Measurements from ENCODE around the gene CASTOR2. TPM values are rescaled to one million over a fixed set of nuclear protein-coding genes. Genes with fewer than 3 reads are reported as not detected.
"Not testable (repeated sequence)": the region's sequence is repeated elsewhere in the genome, so short reads cannot be mapped to it uniquely, and the experiment has no call there.

The CASTOR2 gene
- total RNA-seq, 1 experiment from 2014 or later = 41.1 TPM

DNA sequence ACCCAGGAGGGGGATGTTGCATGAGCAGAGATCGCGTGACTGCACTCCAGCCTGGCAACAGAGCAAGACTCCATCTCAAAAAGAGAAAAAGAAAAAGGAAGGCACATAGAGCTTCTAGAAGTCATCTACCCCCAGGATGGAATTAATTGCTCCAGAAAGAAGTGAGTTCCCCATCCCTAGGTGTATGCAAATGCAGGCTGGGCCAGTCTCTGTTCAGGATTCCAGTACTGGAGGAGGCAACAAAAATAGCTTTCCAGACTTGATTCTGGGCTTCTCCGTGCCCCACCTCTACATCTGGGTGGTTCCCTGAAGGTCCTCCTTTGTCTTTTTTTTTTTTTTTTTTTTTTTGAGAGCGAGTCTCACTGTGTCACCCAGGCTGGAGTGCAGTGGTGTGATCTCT lies 28.6 kb downstream of the CASTOR2 start:
- BruUV-seq (replicated peaks) = no TSS peak
- CTCF ChIA-PET = no interaction called here

DNA sequence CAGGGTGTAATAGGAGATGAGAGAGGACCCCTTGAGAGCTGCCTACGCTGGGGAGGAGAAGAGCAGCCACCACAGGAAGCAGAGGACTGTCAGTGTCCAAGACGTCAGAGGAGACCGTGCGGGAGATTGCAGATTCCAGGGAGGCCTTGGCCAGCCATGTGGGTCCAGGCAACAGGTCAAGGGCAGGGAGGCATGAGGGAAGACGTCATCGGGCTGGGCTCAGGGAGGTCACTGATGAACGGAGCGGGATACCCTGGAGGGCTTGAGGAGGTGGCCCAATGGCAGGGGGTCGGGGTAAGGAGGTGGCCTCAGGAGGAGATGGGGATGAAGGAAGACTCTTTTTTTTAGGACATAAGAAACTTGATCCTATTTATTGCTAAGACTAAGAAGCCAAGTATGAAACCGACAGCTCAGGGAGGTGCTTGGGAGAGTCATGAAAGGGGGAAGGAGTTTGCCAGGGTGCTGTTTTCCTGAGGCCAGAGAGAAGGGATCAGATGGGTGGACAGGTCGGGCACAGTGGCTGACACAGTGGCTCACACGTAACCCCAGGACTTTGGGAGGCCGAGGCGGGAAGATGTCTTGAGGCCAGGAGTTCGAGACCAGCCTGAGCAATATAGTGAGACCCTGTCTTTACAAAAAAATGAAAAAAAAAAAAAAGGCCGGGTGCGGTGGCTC lies 30.5 kb downstream of the CASTOR2 start:
- in situ Hi-C loops (cut with HindIII; ENCODE audit: low pct_unique_long_range_greater_than_20kb, low sequenced_read_pairs); CTCF ChIA-PET; POLR2A ChIA-PET; H3K9me3 ChIP-seq (ENCODE audit: control insufficient read depth, insufficient read depth, low read depth, low read length); intact Hi-C loops (cut with micrococcal nuclease; ENCODE audit: unreplicated experiment); H3K36me3 ChIP-seq (ENCODE audit: control insufficient read depth, insufficient read depth, low read length); DNase-seq (ENCODE audit: low read depth, low spot score); BruUV-seq (replicated peaks); H3K4me3 ChIP-seq (ENCODE audit: low read depth in 2 of 2, low read length in 2 of 2); H3K27me3 ChIP-seq (ENCODE audit: control insufficient read depth, insufficient read depth, low read length): not testable (repeated sequence)
- Histone ChIP-seq H3K4me1 (ENCODE audit: control insufficient read depth, insufficient read depth, low read length) (peaks cover 24% of the 10 kb centered on the region), H3K27ac (ENCODE audit: low read length) (peak overlapping the region; percentile 75)
- peak; percentile 29; the same call in 1 of the 2 replicates for ATAC-seq

More for the DNA sequence above, 28.6 kb downstream of the CASTOR2 start:
- Histone ChIP-seq H3K4me3 (ENCODE audit: low read depth in 2 of 2, low read length in 2 of 2) (no peak overlapping the region), H3K9me3 (ENCODE audit: control insufficient read depth, insufficient read depth, low read depth, low read length) (no peaks in the 10 kb centered on the region), H3K4me1 (ENCODE audit: control insufficient read depth, insufficient read depth, low read length) (peaks cover 24% of the 10 kb centered on the region), H3K36me3 (ENCODE audit: control insufficient read depth, insufficient read depth, low read length) (no peaks in the 10 kb centered on the region), H3K27ac (ENCODE audit: low read length) (peak overlapping the region; percentile 52; the same call in 1 of the 2 replicates), H3K27me3 (ENCODE audit: control insufficient read depth, insufficient read depth, low read length) (no peaks in the 10 kb centered on the region)
- no peak for TF ChIP-seq SIN3A (IDR thresholded peaks at IDR 0.05; ENCODE audit: borderline replicate concordance, insufficient read depth, low read depth, low read length)
- TF ChIP-seq, protein P1, sequence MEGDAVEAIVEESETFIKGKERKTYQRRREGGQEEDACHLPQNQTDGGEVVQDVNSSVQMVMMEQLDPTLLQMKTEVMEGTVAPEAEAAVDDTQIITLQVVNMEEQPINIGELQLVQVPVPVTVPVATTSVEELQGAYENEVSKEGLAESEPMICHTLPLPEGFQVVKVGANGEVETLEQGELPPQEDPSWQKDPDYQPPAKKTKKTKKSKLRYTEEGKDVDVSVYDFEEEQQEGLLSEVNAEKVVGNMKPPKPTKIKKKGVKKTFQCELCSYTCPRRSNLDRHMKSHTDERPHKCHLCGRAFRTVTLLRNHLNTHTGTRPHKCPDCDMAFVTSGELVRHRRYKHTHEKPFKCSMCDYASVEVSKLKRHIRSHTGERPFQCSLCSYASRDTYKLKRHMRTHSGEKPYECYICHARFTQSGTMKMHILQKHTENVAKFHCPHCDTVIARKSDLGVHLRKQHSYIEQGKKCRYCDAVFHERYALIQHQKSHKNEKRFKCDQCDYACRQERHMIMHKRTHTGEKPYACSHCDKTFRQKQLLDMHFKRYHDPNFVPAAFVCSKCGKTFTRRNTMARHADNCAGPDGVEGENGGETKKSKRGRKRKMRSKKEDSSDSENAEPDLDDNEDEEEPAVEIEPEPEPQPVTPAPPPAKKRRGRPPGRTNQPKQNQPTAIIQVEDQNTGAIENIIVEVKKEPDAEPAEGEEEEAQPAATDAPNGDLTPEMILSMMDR (IDR thresholded peaks at IDR 0.05) = no peak
- TF ChIP-seq, protein P2, sequence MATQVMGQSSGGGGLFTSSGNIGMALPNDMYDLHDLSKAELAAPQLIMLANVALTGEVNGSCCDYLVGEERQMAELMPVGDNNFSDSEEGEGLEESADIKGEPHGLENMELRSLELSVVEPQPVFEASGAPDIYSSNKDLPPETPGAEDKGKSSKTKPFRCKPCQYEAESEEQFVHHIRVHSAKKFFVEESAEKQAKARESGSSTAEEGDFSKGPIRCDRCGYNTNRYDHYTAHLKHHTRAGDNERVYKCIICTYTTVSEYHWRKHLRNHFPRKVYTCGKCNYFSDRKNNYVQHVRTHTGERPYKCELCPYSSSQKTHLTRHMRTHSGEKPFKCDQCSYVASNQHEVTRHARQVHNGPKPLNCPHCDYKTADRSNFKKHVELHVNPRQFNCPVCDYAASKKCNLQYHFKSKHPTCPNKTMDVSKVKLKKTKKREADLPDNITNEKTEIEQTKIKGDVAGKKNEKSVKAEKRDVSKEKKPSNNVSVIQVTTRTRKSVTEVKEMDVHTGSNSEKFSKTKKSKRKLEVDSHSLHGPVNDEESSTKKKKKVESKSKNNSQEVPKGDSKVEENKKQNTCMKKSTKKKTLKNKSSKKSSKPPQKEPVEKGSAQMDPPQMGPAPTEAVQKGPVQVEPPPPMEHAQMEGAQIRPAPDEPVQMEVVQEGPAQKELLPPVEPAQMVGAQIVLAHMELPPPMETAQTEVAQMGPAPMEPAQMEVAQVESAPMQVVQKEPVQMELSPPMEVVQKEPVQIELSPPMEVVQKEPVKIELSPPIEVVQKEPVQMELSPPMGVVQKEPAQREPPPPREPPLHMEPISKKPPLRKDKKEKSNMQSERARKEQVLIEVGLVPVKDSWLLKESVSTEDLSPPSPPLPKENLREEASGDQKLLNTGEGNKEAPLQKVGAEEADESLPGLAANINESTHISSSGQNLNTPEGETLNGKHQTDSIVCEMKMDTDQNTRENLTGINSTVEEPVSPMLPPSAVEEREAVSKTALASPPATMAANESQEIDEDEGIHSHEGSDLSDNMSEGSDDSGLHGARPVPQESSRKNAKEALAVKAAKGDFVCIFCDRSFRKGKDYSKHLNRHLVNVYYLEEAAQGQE (IDR thresholded peaks at IDR 0.05; ENCODE audit: insufficient read depth in 1 of 2, low read depth in 2 of 2, low read length in 1 of 2) = no peak
- TF ChIP-seq TCF7L2 (IDR thresholded peaks at IDR 0.05; ENCODE audit: low read depth, low read length) = no peak
- TF ChIP-seq POLR2AphosphoS5 (IDR thresholded peaks at IDR 0.05; ENCODE audit: low read depth, low read length) = no peak
- no peak for ATAC-seq
- intact Hi-C loops (cut with micrococcal nuclease; ENCODE audit: unreplicated experiment) (no loop called here), in situ Hi-C loops (cut with HindIII; ENCODE audit: low pct_unique_long_range_greater_than_20kb, low sequenced_read_pairs) (no loop called here)
- no peak for DNase-seq (ENCODE audit: low read depth, low spot score)
- POLR2A ChIA-PET = no interaction called here

DNA sequence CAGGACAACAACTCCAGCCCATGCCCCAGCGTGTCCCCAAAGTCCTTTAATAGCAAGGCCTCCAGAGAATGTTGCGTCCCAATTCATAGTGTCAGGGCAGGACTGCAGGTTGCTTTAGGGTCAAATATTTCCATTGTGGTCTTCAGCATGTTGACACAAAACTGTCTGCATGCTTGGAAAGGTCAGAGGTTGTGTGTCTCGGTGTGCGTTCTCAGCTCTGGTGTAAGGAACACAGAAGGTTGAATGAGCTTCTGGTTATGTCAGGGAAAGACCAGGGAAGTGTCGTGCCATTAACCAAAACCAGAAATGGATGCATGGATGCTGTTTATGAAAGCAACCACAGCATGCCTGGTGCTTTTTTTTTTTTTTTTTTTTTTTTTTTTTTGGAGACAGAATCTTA lies 31.9 kb downstream of the CASTOR2 start:
- H3K27me3 ChIP-seq (ENCODE audit: control insufficient read depth, insufficient read depth, low read length); H3K36me3 ChIP-seq (ENCODE audit: control insufficient read depth, insufficient read depth, low read length); in situ Hi-C loops (cut with HindIII; ENCODE audit: low pct_unique_long_range_greater_than_20kb, low sequenced_read_pairs); intact Hi-C loops (cut with micrococcal nuclease; ENCODE audit: unreplicated experiment); CTCF ChIA-PET; H3K9me3 ChIP-seq (ENCODE audit: control insufficient read depth, insufficient read depth, low read depth, low read length); ATAC-seq; H3K4me3 ChIP-seq (ENCODE audit: low read depth in 2 of 2, low read length in 2 of 2); BruUV-seq (replicated peaks); POLR2A ChIA-PET; DNase-seq (ENCODE audit: low read depth, low spot score); H3K27ac ChIP-seq (ENCODE audit: low read length): not testable (repeated sequence)
- peaks cover 24% of the 10 kb centered on the region for H3K4me1 ChIP-seq (ENCODE audit: control insufficient read depth, insufficient read depth, low read length)

DNA sequence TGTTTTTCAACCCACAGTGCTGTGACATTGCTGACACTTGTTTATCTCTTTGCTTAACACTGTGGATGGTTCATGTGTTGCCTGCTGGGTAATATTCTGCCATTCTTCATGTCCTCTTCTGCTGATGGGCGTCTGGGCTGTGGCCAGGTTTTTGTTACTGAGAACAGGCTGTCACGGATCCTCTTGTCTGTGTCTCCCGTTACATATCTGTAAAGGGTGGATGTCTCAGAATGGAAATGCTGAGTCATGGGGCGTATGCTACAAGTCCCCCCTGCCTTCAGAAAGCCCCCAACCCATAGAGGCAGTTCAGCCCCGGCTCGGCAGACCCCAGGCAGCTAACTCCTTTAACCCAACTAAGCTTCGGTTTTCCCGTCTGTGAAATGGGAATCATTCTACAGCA lies 33.3 kb downstream of the CASTOR2 start:
- POLR2A ChIA-PET; intact Hi-C loops (cut with micrococcal nuclease; ENCODE audit: unreplicated experiment): not testable (repeated sequence)

DNA sequence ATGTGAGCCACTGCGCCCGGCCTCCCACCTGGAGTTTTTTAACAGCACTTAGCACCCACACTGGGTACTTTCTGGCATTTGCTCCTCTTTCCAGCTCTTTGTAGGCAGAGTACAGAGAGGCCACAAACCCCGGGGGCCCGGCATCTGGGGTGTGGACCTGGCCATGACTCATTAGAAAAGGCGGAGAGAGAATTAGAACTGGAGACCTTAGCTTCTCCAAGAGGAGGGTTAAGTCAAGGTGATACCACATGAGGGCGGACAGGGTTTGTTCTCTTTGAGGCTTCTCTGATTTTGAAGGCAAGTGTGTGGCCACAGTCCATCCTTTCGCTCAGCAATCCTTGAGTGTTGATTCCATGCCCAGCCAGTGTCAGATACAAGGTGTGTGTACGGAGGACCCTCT lies 36.9 kb downstream of the CASTOR2 start:
- CTCF ChIA-PET; H3K36me3 ChIP-seq (ENCODE audit: control insufficient read depth, insufficient read depth, low read length); intact Hi-C loops (cut with micrococcal nuclease; ENCODE audit: unreplicated experiment); H3K27ac ChIP-seq (ENCODE audit: low read length); H3K9me3 ChIP-seq (ENCODE audit: control insufficient read depth, insufficient read depth, low read depth, low read length); ATAC-seq; BruUV-seq (replicated peaks); in situ Hi-C loops (cut with HindIII; ENCODE audit: low pct_unique_long_range_greater_than_20kb, low sequenced_read_pairs); POLR2A ChIA-PET; H3K4me1 ChIP-seq (ENCODE audit: control insufficient read depth, insufficient read depth, low read length); DNase-seq (ENCODE audit: low read depth, low spot score); H3K27me3 ChIP-seq (ENCODE audit: control insufficient read depth, insufficient read depth, low read length); H3K4me3 ChIP-seq (ENCODE audit: low read depth in 2 of 2, low read length in 2 of 2): not testable (repeated sequence)

More for the DNA sequence above, 33.3 kb downstream of the CASTOR2 start:
- ATAC-seq; H3K36me3 ChIP-seq (ENCODE audit: control insufficient read depth, insufficient read depth, low read length); H3K4me3 ChIP-seq (ENCODE audit: low read depth in 2 of 2, low read length in 2 of 2); H3K9me3 ChIP-seq (ENCODE audit: control insufficient read depth, insufficient read depth, low read depth, low read length); CTCF ChIA-PET; BruUV-seq (replicated peaks); H3K27ac ChIP-seq (ENCODE audit: low read length); H3K27me3 ChIP-seq (ENCODE audit: control insufficient read depth, insufficient read depth, low read length); DNase-seq (ENCODE audit: low read depth, low spot score); in situ Hi-C loops (cut with HindIII; ENCODE audit: low pct_unique_long_range_greater_than_20kb, low sequenced_read_pairs): not testable (repeated sequence)
- peaks cover 24% of the 10 kb centered on the region for H3K4me1 ChIP-seq (ENCODE audit: control insufficient read depth, insufficient read depth, low read length)

All from Panc1 (cell line).